ENCODE results near the gene TOLLIP. TPM values are rescaled to one million over a fixed set of nuclear protein-coding genes. Genes with fewer than 3 reads are reported as not detected.
"Not testable (repeated sequence)": the region's sequence is repeated elsewhere in the genome, so short reads cannot be mapped to it uniquely, and the experiment has no call there.

Gene TOLLIP
- total RNA-seq, 2 donors from 2014 or later: 72.8 to 161 TPM

DNA sequence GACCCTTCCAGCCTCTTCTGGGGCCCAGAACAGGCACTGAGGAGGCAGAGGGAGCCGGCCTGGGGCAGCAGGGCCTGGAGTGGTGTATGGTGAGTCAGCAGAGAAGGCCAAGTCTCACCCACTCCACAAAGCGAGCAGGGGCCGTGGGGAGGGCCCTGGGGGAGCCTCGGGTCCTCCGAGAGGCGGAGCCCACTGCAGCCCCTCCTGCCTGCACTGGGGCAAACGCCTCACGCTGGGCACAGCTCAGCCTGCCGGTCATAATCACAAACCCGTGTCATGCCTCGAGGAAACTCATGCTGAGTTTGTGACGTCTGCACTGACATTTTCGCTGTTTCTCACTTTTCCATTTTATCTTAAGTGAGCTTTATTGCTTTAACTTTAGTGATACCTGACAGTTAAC, 38.4 kb downstream of the TOLLIP start:
- no peak for DNase-seq (ENCODE audit: low spot score)
- Histone ChIP-seq H3K4me3 (no peak overlapping the region), H3K9me3 (no peaks in the 10 kb centered on the region), H3K27me3 (replicated peaks; ENCODE audit: insufficient read depth) (no peaks in the 10 kb centered on the region), H3K36me3 (peaks cover 0 to 2% of the 10 kb centered on the region in 2 donors), H3K4me1 (replicated peaks) (no peaks in the 10 kb centered on the region), H3K27ac (no peak overlapping the region)
- TF ChIP-seq POLR2A (IDR thresholded peaks at IDR 0.05): no peak
- no peak for TF ChIP-seq POLR2AphosphoS5 (IDR thresholded peaks at IDR 0.05)
- no peak for TF ChIP-seq CTCF (IDR thresholded peaks at IDR 0.05)
- intact Hi-C loops (cut with DNase I): no loop called here
- WGBS: 49% methylated on average over 13 of the region's 13 CpGs

DNA sequence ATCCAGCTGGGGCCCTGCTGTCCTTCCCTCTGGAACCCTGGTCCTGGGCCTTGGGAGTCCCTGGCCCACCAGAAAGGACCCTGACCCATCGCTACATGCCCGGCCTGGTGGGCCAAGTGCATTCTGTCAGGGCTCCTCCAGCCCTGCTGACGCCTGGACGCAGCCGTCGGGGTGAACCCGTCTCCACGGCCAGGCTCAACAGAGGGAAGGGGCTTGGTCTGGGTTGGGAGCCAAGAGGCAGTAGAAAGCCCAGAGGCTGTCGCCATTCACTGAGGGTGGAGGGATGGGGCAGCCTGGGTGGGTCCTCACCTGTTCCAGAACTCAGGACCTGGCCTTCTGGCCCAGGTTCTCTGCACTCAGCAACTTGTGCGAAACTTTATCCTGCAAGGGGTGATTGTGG, 39.0 kb downstream of the TOLLIP start:
- H3K36me3 ChIP-seq: no peaks in the 10 kb centered on the region
- no peaks in the 10 kb centered on the region for H3K4me1 ChIP-seq (replicated peaks)
- H3K4me3 ChIP-seq: no peak overlapping the region
- intact Hi-C loops (cut with DNase I): no loop called here
- no peak overlapping the region for H3K27ac ChIP-seq
- H3K9me3 ChIP-seq: no peaks in the 10 kb centered on the region
- no peak for TF ChIP-seq POLR2AphosphoS5 (IDR thresholded peaks at IDR 0.05)
- TF ChIP-seq CTCF (IDR thresholded peaks at IDR 0.05): no peak
- no peak for TF ChIP-seq POLR2A (IDR thresholded peaks at IDR 0.05)
- no peaks in the 10 kb centered on the region for H3K27me3 ChIP-seq (replicated peaks; ENCODE audit: insufficient read depth)
- 88% methylated on average over 10 of the region's 10 CpGs for WGBS
- DNase-seq (ENCODE audit: low spot score): no peak

- 84% methylated on average over 3 of the region's 5 CpGs for WGBS
- TF ChIP-seq POLR2A (IDR thresholded peaks at IDR 0.05): no peak
- TF ChIP-seq CTCF (IDR thresholded peaks at IDR 0.05): no peak
- TF ChIP-seq POLR2AphosphoS5 (IDR thresholded peaks at IDR 0.05): no peak
- intact Hi-C loops (cut with DNase I): no loop called here
Measured at GRCh38 chr11:1269957-1270356, 39.5 kb downstream of the TOLLIP start.

GRCh38 chr11:1267441-1268100, 41.9 kb downstream of the TOLLIP start:
- no peaks in the 10 kb centered on the region for H3K36me3 ChIP-seq
- no peaks in the 10 kb centered on the region for H3K9me3 ChIP-seq
- WGBS: 90% methylated on average over 9 of the region's 9 CpGs
- TF ChIP-seq POLR2AphosphoS5 (IDR thresholded peaks at IDR 0.05) (no peak), CTCF (IDR thresholded peaks at IDR 0.05) (no peak), POLR2A (IDR thresholded peaks at IDR 0.05) (no peak)
- H3K27me3 ChIP-seq (replicated peaks; ENCODE audit: insufficient read depth): no peaks in the 10 kb centered on the region
- no peak overlapping the region for H3K27ac ChIP-seq
- intact Hi-C loops (cut with DNase I): no loop called here
- DNase-seq (ENCODE audit: low spot score): no peak
- H3K4me1 ChIP-seq (replicated peaks): no peaks in the 10 kb centered on the region
- no peak overlapping the region for H3K4me3 ChIP-seq

More at GRCh38 chr11:1269957-1270356, 39.5 kb downstream of the TOLLIP start:
- Histone ChIP-seq H3K36me3 (no peaks in the 10 kb centered on the region), H3K27ac (no peak overlapping the region), H3K4me1 (replicated peaks) (no peaks in the 10 kb centered on the region), H3K27me3 (replicated peaks; ENCODE audit: insufficient read depth) (no peaks in the 10 kb centered on the region), H3K4me3 (no peak overlapping the region), H3K9me3 (no peaks in the 10 kb centered on the region)
- no peak for DNase-seq (ENCODE audit: low spot score)

DNA sequence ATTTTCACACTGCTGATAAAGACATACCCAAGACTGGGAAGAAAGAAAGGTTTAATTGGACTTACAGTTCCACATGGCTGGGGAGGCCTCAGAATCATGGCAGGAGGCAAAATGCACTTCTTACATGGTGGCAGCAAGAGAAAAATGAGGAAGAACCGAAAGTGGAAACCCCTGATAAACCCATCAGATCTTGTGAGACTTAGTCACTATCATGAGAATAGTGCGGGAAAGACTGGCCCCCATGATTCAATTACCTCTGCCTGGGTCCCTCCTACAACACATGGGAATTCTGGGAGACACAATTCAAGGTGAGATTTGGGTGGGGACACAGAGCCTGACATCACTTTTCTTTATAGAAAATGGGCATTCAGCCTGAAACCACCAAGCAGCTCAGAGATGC, 42.5 kb downstream of the TOLLIP start:
- H3K27me3 ChIP-seq (replicated peaks; ENCODE audit: insufficient read depth); H3K36me3 ChIP-seq; intact Hi-C loops (cut with DNase I); H3K9me3 ChIP-seq; DNase-seq (ENCODE audit: low spot score); H3K4me1 ChIP-seq (replicated peaks); H3K27ac ChIP-seq; H3K4me3 ChIP-seq: not testable (repeated sequence)
- WGBS: 53% methylated on average over 2 of the region's 2 CpGs

DNA sequence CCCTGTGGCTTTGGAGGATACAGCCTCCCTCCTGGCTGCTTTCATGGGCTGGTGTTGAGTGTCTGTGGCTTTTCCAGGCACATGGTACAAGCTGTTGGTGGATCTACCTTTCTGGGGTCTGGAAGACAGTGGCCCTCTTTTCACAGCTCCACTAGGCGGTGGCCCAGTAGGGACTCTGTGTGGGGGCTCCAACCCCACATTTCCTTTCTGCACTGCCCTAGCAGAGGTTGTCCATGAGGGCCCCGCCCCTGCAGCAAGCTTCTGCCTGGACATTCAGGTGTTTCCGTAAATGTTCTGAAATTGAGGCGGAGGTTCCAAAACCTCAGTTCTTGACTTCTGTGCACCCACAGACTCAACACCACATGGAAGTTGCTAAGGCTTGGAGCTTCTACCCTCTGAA, 44.0 kb downstream of the TOLLIP start:
- H3K4me3 ChIP-seq; H3K4me1 ChIP-seq (replicated peaks); H3K36me3 ChIP-seq; H3K27ac ChIP-seq; DNase-seq (ENCODE audit: low spot score); H3K9me3 ChIP-seq; H3K27me3 ChIP-seq (replicated peaks; ENCODE audit: insufficient read depth); intact Hi-C loops (cut with DNase I): not testable (repeated sequence)
- WGBS: 95% methylated on average over 4 of the region's 4 CpGs
